Measurements from ENCODE around the gene OR8D2.

Gene OR8D2

GRCh38 chr11:124320097-124320496 is at the start of gene OR8D2:
TSS of gene OR8D2 (minus strand) at chr11:124320197. CDS start at chr11:124320197, 0 bp downstream.
- no peak for DNase-seq (ENCODE audit: low read depth in 2 of 2)

GRCh38 chr11:124359566-124359965 is 39.6 kb upstream of the OR8D2 start:
- no peak for DNase-seq (ENCODE audit: low read depth in 2 of 2)

- DNase-seq (ENCODE audit: low read depth in 2 of 2) = no peak
Observed at GRCh38 chr11:124346311-124346955, 26.4 kb upstream of the OR8D2 start.

- DNase-seq (ENCODE audit: low read depth in 2 of 2) = no peak
Observed at GRCh38 chr11:124344346-124344745, 24.3 kb upstream of the OR8D2 start.

GRCh38 chr11:124340142-124340447 is 20.1 kb upstream of the OR8D2 start:
- DNase-seq (ENCODE audit: low read depth in 2 of 2) = no peak

- no peak for DNase-seq (ENCODE audit: low read depth in 2 of 2)
Observed at GRCh38 chr11:124339396-124340141, 19.6 kb upstream of the OR8D2 start.

GRCh38 chr11:124331873-124332272 is 11.9 kb upstream of the OR8D2 start:
- no peak for DNase-seq (ENCODE audit: low read depth in 2 of 2)

GRCh38 chr11:124329787-124330478 is 9.9 kb upstream of the OR8D2 start:
- no peak for DNase-seq (ENCODE audit: low read depth in 2 of 2)

GRCh38 chr11:124327775-124328174 is 7.8 kb upstream of the OR8D2 start:
- DNase-seq (ENCODE audit: low read depth in 2 of 2) = no peak

- no peak for DNase-seq (ENCODE audit: low read depth in 2 of 2)
Observed at GRCh38 chr11:124322356-124322755, 2.4 kb upstream of the OR8D2 start.

- DNase-seq (ENCODE audit: low read depth in 2 of 2) = no peak
Observed at GRCh38 chr11:124315052-124315451, 4.9 kb downstream of the OR8D2 start.

GRCh38 chr11:124313849-124314248 is 6.1 kb downstream of the OR8D2 start, which contains the start of gene OR8D1:
TSS of gene OR8D1 (minus strand) at chr11:124313949. CDS start at chr11:124310766, 3,183 bp downstream.
- no peak for DNase-seq (ENCODE audit: low read depth in 2 of 2)

- DNase-seq (ENCODE audit: low read depth in 2 of 2) = no peak
Observed at GRCh38 chr11:124313131-124313530, 6.9 kb downstream of the OR8D2 start.

GRCh38 chr11:124311670-124312069 is 8.3 kb downstream of the OR8D2 start:
- DNase-seq (ENCODE audit: low read depth in 2 of 2) = no peak

- DNase-seq (ENCODE audit: low read depth in 2 of 2) = no peak
Observed at GRCh38 chr11:124311269-124311668, 8.7 kb downstream of the OR8D2 start.

GRCh38 chr11:124310721-124311120 is 9.3 kb downstream of the OR8D2 start:
- no peak for DNase-seq (ENCODE audit: low read depth in 2 of 2)

GRCh38 chr11:124307093-124307492 is 12.9 kb downstream of the OR8D2 start:
- no peak for DNase-seq (ENCODE audit: low read depth in 2 of 2)

- no peak for DNase-seq (ENCODE audit: low read depth in 2 of 2)
Observed at GRCh38 chr11:124302347-124303125, 17.5 kb downstream of the OR8D2 start.

- DNase-seq (ENCODE audit: low read depth in 2 of 2) = no peak
Observed at GRCh38 chr11:124301548-124301947, 18.4 kb downstream of the OR8D2 start.

- no peak for DNase-seq (ENCODE audit: low read depth in 2 of 2)
Observed at GRCh38 chr11:124297921-124298320, 22.1 kb downstream of the OR8D2 start.

- no peak for DNase-seq (ENCODE audit: low read depth in 2 of 2)
Observed at GRCh38 chr11:124296016-124296415, 24.0 kb downstream of the OR8D2 start.

GRCh38 chr11:124294687-124295086 is 25.3 kb downstream of the OR8D2 start:
- no peak for DNase-seq (ENCODE audit: low read depth in 2 of 2)

Data from stimulated activated CD8-positive, alpha-beta memory T cell treated with anti-CD3 and anti-CD28 coated beads, Interleukin-2, amount 100 ng/mL, for 1 hour (primary cell).